PFSK-1 (cell line): ENCODE data around the gene HTN3.

Experiments used
- FOXP2 ChIP-seq: optimal IDR thresholded peaks from 2 replicates; pipeline ENCODE3; 2011; ENCODE audit warnings: borderline replicate concordance, control low read depth, inconsistent platforms; ENCODE audit not compliant: insufficient read depth; ENCODE audit errors: extremely low read length, extremely low read depth
- POLR2AphosphoS5 ChIP-seq: IDR thresholded peaks from 2 replicates; pipeline ENCODE4 v1.6.1; 2012; ENCODE audit warnings: low read depth, mild to moderate bottlenecking, control low read depth, low read length, moderate library complexity
- REST ChIP-seq, 2 experiments: IDR thresholded peaks; 2 replicates each; pipeline versions ENCODE4 v1.6.1 to v1.8.0; 2011 to 2012; ENCODE audit warnings: low read depth in 2 of 2, low read length in 2 of 2, control low read depth in 1 of 2, inconsistent platforms in 1 of 2, mild to moderate bottlenecking in 1 of 2, moderate library complexity in 1 of 2; ENCODE audit not compliant: insufficient read depth in 1 of 2
- TAF1 ChIP-seq: IDR thresholded peaks from 2 replicates; pipeline ENCODE4 v1.6.1; 2012; ENCODE audit warnings: low read length, control low read depth, borderline replicate concordance; ENCODE audit not compliant: insufficient read depth

DNA sequence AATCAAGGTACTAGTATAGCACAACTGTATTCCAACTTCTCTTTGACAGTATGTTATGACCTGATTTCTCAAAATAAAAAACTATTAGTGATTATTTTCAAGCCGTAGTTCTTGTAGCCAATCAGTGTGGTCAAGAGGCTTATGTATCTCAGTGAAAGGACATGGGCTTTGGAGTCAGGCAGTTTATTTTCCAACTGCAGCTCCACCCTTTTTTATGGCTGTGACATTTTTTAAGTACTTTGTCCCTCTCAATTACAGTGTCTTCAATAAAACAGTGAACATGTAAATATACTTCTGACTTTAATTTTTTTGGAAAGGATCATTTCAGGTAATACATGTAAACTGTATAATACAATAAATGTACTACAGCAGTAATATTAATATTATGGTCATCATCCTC is 51.9 kb downstream of the HTN3 start:
- TF ChIP-seq TAF1 (no peak), POLR2AphosphoS5 (no peak), REST (IDR thresholded peaks at IDR 0.05; ENCODE audit: insufficient read depth in 1 of 2, low read depth in 2 of 2, low read length in 2 of 2) (no peak), FOXP2 (no peak)
